HG03045 (cell line): ENCODE measurements around the gene EDNRA.
"Not testable (repeated sequence)": the region's sequence is repeated elsewhere in the genome, so short reads cannot be mapped to it uniquely, and the experiment has no call there.

Experiments
- ATAC-seq: cut with Tn5 transposase; IDR thresholded peaks from one replicate; pipeline ENCODE4 v1.9.1; 2021; ENCODE audit warnings: mild to moderate bottlenecking, moderate library complexity; ENCODE audit not compliant: unreplicated experiment

The EDNRA gene

DNA sequence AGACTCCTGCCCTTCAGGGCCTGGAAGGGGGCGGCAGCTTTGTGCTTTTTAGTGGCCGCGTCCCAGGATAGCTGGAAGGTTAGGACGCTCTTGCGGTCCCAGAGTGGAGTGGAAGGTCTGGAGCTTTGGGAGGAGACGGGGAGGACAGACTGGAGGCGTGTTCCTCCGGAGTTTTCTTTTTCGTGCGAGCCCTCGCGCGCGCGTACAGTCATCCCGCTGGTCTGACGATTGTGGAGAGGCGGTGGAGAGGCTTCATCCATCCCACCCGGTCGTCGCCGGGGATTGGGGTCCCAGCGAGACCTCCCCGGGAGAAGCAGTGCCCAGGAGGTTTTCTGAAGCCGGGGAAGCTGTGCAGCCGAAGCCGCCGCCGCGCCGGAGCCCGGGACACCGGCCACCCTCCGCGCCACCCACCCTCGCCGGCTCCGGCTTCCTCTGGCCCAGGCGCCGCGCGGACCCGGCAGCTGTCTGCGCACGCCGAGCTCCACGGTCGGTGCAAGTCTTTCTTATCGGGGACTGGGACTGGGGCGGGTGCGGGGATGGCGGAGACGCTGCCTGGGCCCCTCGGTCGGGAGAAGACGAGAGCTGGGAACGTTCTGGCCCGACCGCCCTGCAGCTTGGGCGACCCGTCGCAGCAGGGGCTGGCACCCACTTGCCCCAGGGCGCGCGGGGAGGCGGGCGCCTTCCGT is at the start of gene EDNRA:
Gene EDNRA, plus strand, starts transcription at position 207 of the 686 bp plus-strand sequence. CDS start 4,585 bp downstream, outside the sequence.
- no peak for ATAC-seq

DNA sequence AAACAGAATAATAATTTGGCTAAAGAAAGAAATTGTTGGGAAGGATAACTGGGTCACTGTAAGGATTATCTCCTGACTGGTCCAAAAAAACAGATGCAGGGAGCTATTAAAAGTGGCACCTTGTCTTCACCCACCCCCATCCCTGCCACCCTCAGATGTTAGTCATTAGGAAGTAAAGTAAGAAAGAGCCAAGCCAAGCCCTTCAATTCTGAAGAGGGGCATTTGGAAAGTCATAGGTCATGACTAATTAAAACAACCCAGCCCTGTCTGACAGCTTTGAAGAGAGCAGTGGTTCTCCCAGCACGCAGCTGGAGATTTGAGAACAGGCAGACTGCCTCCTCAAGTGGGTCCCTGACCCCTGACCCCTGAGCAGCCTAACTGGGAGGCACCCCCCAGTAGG is 46.5 kb upstream of the EDNRA start:
- ATAC-seq = not testable (repeated sequence)

DNA sequence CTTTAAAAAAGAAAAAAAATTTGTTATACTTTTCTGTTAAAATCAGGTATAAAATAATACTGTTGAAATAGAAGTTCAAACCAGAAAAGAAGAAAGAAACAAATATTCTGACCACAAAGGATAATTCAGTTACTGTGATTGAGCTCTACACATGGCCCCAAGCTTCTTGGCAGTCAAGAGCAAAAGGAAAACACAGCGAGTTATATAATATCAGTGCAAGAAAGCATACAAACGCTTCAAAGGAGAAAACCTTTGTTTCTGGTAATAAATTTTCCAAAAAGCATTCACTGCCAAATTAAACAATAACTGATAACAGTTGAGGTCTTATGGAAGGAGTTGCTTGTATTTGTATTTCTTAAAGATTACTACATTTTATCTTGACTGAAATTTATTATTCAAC is 40.5 kb upstream of the EDNRA start:
- ATAC-seq = no peak

GRCh38 chr4:147447786-147448185 is 33.1 kb upstream of the EDNRA start:
- no peak for ATAC-seq

DNA sequence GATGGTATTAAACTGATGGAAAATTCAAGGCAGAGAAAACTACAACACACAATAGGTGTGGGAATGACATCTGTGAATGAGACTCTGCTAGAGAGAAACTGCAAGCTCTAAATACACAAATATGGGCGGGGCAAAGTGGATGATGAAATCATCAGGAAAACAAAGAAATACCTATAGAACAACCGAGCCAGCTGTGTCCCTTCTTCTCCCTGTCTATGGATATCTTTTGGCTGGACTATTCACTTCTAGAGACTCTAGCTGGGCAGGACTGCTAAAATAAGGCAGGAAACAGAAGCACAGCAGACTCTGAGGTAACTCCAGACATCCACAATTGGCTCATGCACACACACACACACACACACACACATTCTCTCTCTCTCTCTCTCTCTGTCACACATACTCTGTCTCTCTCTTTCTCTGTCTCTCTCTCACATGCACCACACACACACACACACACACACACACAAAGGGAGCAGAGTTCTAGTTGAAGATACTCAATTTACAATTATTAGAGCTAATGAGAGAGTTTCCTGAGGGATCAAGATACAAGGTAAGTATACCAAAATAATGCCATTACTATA is 27.2 kb upstream of the EDNRA start:
- no peak for ATAC-seq

GRCh38 chr4:147456706-147457105 is 24.2 kb upstream of the EDNRA start:
- ATAC-seq = no peak

DNA sequence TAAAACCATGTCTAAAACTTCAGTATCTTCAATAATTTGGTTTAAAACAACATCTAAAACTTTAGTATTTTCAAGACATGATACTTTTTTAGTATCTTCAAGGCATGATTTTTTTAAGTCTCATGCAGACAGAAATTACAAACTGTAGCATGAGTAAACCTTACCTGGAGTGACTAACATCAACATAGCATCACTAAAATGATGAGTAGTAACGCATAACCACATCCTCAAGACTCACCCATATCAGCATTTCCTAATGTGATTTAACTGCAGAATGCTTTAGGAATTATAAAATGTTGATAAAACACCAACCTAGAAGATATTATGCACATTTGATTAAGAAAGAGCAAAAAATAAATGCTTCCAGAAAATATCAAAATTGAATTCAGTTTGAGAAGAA is 19.7 kb upstream of the EDNRA start:
- no peak for ATAC-seq

DNA sequence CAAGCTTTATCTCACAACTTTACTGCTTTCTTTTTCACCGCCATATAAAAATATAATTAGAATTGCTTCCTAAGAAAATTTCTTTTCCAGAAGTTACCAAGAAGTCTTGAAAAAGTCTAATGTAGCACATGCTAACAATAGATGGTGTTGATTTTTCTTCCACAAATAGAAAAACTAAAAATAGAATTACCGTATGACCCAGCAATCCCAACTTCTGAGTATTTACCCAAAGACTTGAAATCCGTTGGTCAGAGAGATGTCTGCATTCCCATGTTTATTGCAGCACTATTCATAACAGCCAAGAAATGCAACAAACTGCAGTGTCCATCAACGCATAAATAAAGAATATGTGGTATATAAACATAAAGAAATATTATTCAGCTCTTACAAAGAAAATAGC is 17.8 kb upstream of the EDNRA start:
- no peak for ATAC-seq

- ATAC-seq = no peak
These were observed 15.4 kb upstream of the EDNRA start for GRCh38 chr4:147465461-147465860.

GRCh38 chr4:147477439-147477838 is 3.5 kb upstream of the EDNRA start:
- ATAC-seq = no peak

GRCh38 chr4:147479376-147479775 is 1.5 kb upstream of the EDNRA start:
- ATAC-seq = no peak

DNA sequence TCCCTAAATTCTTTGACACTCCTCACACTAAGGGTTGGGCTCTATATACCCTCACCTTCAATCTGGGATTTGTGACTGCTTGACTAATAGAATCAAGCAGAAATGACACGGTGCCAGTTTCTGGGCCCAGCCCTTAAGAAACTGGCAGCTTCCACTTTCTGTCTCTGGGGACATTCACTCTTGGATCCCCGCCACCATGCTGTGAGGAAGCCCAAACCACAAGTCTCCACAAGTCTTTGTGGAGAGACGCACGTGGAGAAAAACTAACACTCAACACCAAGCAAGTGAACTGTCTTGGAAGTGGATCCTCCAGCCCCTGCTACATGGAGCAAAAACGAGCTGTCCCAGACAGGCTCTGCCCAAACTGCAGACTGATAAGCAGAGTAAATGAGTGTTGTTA is 1.1 kb upstream of the EDNRA start:
- no peak for ATAC-seq

GRCh38 chr4:147480502-147480890 is 401 bp upstream of the EDNRA start:
- no peak for ATAC-seq

DNA sequence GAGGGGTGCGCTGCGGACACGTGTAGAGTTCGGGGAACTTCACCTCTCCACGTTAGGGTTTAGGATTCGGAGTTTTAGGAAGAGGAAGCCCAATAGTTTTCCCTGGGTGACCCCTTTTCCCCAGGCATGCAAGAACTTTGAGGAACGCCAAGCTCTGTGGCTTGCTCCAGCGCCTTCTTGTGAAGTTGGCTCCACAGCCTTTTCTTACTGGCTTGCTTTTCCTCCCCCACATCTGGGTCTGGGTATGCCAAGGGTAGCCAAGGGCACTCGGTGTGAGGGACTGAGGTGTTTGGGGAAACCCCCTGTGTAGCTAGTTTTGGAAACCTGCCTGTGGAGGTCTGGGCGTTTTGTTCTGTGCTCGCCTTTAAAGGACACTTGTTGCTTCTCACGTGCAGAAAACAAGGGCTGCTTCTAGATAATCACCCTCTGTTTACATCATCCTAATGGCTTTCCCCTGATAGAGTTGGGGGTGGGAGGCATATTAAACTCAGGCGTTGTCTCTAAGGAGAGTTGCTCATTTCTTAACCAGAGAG is 746 bp downstream of the EDNRA start:
- no peak for ATAC-seq

DNA sequence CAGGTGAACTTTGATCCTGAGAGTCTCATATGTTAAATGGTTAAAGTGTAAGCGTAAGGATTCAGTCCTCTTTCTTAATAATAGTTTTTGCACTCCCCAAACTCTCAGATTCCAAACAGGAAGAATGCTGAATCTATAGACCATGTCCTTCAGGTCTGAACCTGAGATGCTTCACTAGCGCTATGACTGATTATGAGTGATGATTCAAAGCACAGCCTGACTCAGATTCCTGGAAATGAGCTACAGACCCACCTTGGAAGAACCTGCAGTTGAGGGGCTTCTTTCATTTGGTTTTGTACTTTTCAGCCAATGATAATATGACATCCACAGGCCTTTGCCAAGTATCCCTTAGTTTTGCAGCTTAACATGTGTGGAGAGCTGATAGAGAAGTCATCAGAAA is 1.4 kb downstream of the EDNRA start:
- ATAC-seq = no peak

DNA sequence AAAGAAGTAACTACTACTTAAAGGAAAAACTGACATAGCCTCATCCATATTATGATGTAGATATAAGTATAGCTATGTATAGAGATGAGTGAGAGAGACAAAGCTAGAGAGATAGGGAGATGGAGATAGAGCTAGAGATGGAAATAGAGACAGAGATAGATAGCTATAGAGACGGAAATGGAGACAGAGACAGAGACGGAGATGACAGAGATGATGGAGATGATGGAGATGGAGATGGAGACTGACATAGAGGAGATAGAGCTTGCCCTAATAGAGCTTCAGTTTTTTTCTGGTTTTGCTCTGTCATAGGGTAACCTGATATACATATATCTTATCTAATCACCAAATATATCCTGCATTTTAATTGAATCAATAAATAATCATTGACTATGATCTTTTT is 4.3 kb downstream of the EDNRA start:
- ATAC-seq = no peak

- ATAC-seq = no peak
These were observed 6.7 kb downstream of the EDNRA start for GRCh38 chr4:147487616-147488015.

DNA sequence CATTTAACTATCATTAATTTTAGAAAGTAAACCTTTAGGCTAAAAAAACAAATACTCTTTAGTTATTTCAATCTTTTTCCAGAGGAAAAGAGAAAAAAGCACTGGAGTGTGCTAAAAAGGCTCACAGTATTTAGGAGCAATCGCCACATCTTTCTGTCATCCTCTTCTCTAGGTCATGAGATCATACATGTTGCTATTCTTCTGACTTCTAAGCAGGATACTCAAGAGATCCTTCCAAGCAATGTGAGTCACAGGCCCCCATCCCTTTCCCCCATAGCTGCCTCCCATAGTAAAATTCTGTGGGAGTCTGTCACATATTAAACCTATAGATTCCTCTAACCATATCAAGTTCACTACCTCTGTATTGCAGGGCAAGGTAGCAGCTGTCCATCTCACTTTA is 7.7 kb downstream of the EDNRA start:
- no peak for ATAC-seq

DNA sequence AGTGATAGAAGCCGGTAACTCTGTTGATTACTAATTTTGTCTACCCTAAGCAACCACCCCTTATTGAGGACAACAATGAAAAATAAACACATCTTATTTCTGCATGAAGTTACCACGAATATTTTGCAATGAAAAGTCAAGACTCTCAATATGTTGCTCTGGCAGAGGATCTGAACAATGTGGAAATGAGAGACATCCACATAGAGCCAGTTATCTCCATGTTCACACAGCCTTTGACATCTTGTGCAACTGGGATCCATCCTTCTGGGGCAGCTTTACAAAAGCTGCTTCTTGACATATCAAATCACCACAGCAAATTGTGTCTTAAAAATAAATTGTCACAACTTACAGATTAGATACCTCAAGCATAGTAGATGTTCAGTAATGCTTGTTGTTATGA is 10.2 kb downstream of the EDNRA start:
- no peak for ATAC-seq

GRCh38 chr4:147492306-147492705 is 11.4 kb downstream of the EDNRA start:
- ATAC-seq = no peak

- no peak for ATAC-seq
These were observed 11.9 kb downstream of the EDNRA start for GRCh38 chr4:147492761-147493160.

- ATAC-seq = no peak
These were observed 12.4 kb downstream of the EDNRA start for GRCh38 chr4:147493307-147493706.

- ATAC-seq = no peak
These were observed 13.4 kb downstream of the EDNRA start for GRCh38 chr4:147494301-147494700.
